Astrocyte (in vitro differentiated cells and primary cell): ENCODE results near the gene PLEKHF1.

Experiments
- CTCF ChIP-seq: IDR thresholded peaks from 2 replicates; pipeline ENCODE4 v1.5.1; 2011; ENCODE audit warnings: low read depth, mild to moderate bottlenecking, inconsistent platforms, low read length, moderate library complexity; ENCODE audit not compliant: insufficient read depth
- EZH2 ChIP-seq: IDR thresholded peaks from 2 replicates; pipeline ENCODE4 v1.6.1; 2012; ENCODE audit warnings: mild to moderate bottlenecking, low read length, inconsistent platforms; ENCODE audit not compliant: insufficient read depth

GRCh38 chr19:29712744-29713516 is 47.7 kb downstream of the PLEKHF1 start:
- TF ChIP-seq CTCF = no peak
- no peak for TF ChIP-seq EZH2
